D341Med (cell line): Measurements from ENCODE around the gene HSPA6.
"Not testable (repeated sequence)": the region's sequence is repeated elsewhere in the genome, so short reads cannot be mapped to it uniquely, and the experiment has no call there.

ENCODE experiments used
- DNase-seq: peaks from one replicate; pipeline ENCODE4 v3.0.0; 2012; ENCODE audit warnings: low spot score

HSPA6 gene

GRCh38 chr1:161560960-161561715 is 36.8 kb downstream of the HSPA6 start:
- DNase-seq, result not testable (repeated sequence)

GRCh38 chr1:161562441-161562840 is 38.1 kb downstream of the HSPA6 start:
- DNase-seq, result not testable (repeated sequence)

GRCh38 chr1:161563522-161563921 is 39.2 kb downstream of the HSPA6 start:
- DNase-seq, result not testable (repeated sequence)

GRCh38 chr1:161566602-161566960 is 42.2 kb downstream of the HSPA6 start:
- DNase-seq, result not testable (repeated sequence)

GRCh38 chr1:161571703-161572102 is 47.4 kb downstream of the HSPA6 start:
- DNase-seq, result not testable (repeated sequence)
